KG1 (cell line): ENCODE measurements around the gene CCL27.
A peak's percentile ranks its signal among the peaks of the same experiment; 100 is the strongest.

Experiments
- DNase-seq: peaks from one replicate; lab custom pipeline; 2025; lab: John Stamatoyannopoulos, UW

The CCL27 gene

GRCh38 chr9:34627716-34628655 is 34.5 kb downstream of the CCL27 start:
- no peak for DNase-seq

- DNase-seq: no peak
These were observed 37.3 kb downstream of the CCL27 start for GRCh38 chr9:34625186-34625486.

DNA sequence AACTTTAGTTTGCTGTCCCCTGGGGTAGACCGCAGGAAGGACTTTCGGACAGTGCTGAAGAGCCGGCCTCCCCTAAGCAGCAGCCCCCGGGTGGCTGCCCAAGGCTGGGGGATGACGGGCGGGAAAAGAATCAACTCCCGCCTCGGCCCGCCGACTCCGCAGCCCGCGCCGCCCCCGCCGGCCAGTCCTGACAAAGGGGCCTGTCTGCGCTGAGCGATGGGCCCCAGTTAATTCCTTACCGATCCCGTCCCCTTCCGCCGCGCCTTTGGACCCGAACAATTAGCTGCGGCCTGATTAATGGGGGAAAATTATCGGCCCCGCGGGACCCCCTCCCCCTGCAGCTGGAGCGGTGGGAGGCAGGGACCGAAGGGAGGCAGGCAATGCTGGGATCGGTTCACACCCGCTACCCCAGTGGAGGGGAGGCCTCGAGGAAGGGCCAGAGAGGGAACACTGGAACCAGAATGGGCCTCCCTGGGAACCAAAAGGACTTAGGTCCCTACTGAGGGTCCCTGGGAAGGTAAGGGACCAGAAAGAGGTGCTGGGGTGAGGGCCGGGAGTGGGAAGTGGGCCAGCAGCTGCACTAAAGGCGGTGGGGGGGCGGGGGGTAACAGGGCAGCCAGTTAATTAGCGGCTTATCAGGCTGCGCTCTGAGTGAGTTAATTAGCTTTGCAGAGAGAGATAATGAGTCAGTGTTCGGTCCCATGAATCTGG is 37.8 kb downstream of the CCL27 start:
- no peak for DNase-seq

DNA sequence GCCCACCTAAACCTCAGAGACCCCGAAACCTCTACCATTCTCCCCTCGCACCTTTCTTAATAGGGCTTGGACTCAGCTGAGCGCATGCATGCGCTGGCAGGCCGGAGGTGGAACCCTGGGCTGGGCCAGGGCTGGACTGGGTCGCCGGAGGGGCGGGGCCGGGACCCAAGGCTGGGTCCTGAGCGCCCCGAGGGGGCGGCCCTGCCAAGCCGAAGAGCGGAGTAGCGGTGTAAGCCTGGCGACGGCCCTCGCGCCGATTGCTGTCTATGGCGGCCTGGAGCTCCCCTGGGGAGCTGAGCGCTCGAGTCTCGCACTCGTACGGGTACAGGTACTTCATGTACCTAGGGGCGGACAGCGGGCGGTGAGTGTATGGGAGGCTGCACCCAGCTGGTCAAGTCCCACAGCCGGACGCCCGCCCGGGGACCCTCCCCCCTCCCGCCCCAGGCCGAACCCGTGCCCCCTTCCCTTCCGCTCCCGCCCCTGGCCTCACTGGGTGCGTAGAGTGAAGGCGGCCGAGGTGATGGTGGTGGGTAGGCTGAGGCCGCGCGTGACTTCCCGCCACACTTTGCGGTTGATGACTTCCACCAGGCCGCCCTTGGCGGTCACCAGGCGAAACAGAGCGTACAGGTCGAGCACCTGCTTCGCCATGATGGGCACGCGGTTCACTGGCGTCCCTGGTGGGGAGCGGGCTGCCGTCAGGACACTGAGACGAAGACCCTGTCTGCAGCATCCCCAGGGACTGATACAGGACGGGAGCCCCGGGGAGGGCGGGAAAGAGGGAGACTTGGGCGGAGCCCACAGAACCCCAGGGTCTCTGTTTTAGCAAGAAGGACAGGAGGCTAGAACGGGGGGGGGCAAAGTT is 38.9 kb downstream of the CCL27 start:
- no peak for DNase-seq

DNA sequence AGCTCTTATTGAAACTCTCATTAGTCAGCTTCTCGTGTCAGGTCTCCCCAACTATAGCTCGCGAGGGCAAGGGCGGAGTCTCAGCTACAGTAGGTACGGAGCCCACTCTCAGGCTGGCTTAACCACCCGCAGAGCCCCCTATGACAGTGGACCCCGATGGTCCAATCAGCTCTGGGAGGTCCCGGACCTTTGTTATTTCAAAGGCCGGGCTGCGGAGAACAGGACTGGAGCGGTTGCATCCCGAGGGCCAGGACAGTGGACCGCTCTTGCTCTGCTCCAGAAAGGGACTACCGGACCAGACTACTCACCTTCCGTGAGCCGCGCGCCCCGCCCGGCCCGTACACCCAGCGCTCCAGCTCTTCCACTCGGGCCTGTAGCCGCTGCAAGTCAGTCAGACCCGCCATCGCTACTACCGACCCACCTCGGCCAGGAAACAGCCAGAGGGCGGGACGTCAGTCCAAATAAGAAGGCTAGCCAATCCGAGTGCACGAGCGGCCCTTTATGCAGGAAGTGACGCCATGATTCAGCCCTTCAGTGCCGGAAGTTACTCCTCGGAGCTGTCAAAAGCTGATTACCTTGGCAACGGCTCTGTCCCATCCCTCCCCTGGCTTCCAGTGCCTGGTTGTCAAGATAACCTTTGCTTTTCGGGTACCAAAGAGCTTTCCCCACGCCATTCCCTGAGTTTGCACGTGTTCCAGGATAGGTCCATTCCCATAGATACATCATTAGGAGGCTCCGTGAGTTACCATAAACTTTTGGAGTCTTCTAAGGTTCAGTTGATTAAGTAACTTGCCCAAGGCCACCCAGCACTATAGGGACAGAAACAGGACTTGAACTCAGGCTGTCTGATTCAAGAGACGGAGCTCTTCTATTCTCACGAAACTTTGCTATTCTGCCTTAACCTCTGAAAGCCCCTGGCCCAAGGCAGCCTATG is 42.1 kb downstream of the CCL27 start, which contains the start of gene DCTN3:
TSS of gene DCTN3 (minus strand) at position 435 of the 934 bp plus-strand sequence. CDS start at position 404, 31 bp downstream.
- DNase-seq: peak; percentile 86

GRCh38 chr9:34615132-34615531 is 47.3 kb downstream of the CCL27 start:
- DNase-seq: no peak

- peak; percentile 80 for DNase-seq
These were observed 49.6 kb downstream of the CCL27 start for GRCh38 chr9:34612788-34613390.
